Measurements from ENCODE around the gene SLC38A5. TPM values are rescaled to one million over a fixed set of nuclear protein-coding genes. Genes with fewer than 3 reads are reported as not detected.

Gene SLC38A5
- total RNA-seq (2022; extraction: Qiagen RNA extraction) = 0.13 to 0.56 TPM (median 0.31 TPM) in 5 replicates

GRCh38 chrX:48470110-48470832, at the start of gene SLC38A5:
TSS of gene SLC38A5 (minus strand) at chrX:48470260. CDS start at chrX:48467924, 2,336 bp downstream.

GRCh38 chrX:48508400-48509244, 38.6 kb upstream of the SLC38A5 start, which contains the start of gene PORCN:
TSS of gene PORCN (plus strand) at chrX:48508992. CDS start at chrX:48509821, 829 bp downstream.

DNA sequence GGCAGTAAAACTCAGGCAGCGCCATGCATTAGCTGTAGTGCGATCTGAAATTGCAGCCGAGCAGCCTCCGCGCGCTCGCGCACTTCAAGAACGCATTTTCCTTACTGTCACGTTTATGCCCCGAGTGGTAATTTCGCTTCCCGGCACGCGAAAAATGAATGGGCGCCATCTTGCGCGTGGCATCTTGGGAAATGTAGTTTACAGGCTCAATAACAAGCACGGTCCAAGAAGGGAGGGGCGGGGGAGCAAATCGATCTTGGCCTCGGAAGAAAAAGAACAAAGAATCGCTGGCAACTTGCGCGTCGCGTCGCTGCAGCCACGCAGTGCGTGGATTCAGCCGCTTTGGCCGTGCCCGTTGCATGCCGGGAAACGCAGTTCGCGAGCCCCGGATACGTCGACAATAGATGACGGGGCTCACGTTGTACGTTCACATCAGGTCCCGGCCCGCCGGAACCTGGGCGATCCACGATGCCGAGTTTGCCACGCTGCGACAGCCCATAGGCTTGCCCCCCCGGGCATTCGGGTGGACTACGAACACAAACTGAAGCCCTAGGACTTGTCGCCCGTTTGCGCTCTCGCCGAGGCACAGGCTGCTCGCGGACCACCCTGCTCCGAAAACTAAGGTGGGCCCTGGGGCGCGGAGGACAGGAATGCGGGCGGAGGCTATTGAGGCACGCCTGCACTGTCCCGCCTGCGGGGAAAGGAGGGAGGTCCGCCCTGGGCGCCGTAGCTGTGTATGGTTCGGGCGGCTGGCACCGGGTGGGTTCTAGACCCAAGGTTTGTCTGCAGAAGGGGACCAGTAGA, 5.9 kb upstream of the SLC38A5 start, which contains the start of gene FTSJ1:
TSS of gene FTSJ1 (plus strand) at position 426 of the 804 bp plus-strand sequence. CDS start 1,849 bp downstream, outside the sequence.

DNA sequence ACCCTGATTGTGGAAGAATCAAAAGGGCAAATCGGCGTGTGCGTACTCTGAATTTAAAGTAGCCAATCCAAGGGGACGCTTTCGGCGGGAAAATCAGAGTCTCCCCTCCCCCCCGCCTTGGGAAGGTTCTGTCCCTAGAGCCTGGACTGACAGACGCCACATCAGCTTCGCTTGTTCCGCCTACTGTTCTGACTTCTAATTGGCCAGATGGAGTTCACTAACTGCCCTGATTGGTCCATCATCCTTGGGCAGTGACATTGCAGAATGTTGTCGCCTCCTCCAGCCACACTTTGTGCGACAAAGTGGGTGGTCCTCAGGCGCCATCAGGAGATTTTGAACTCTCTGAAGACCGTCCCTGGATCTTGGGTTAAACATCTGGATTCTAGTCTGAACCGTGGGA, 58.2 kb downstream of the SLC38A5 start, which contains the start of gene SSX4B:
TSS of gene SSX4B (minus strand) at position 101 of the 400 bp plus-strand sequence. CDS start 588 bp downstream, outside the sequence.

Other genes with a start within 250 kb of the SLC38A5 start
- not detected in 5 replicates for gene SSX1, start 214.9 kb downstream of the SLC38A5 start, total RNA-seq (2022; extraction: Qiagen RNA extraction)
- gene SSX3, start 113.6 kb downstream of the SLC38A5 start, total RNA-seq (2022; extraction: Qiagen RNA extraction) = not detected in 5 replicates
- gene SSX4, start 86.7 kb downstream of the SLC38A5 start, total RNA-seq (2022; extraction: Qiagen RNA extraction) = not detected in 5 replicates
- not detected in 5 replicates for gene SSX4B, start 58.3 kb downstream of the SLC38A5 start, total RNA-seq (2022; extraction: Qiagen RNA extraction)
- 66.3 to 72.2 TPM (median 71.3 TPM) in 5 replicates for gene FTSJ1, start 5.9 kb upstream of the SLC38A5 start, total RNA-seq (2022; extraction: Qiagen RNA extraction)
- 15.0 to 17.7 TPM (median 16.6 TPM) in 5 replicates for gene PORCN, start 38.7 kb upstream of the SLC38A5 start, total RNA-seq (2022; extraction: Qiagen RNA extraction)
- 124 to 155 TPM (median 146 TPM) in 5 replicates for gene EBP, start 51.5 kb upstream of the SLC38A5 start, total RNA-seq (2022; extraction: Qiagen RNA extraction)
- 11.1 to 14.9 TPM (median 12.5 TPM) in 5 replicates for gene TBC1D25, start 69.5 kb upstream of the SLC38A5 start, total RNA-seq (2022; extraction: Qiagen RNA extraction)
- 341 to 540 TPM (median 379 TPM) in 5 replicates for gene RBM3, start 104.2 kb upstream of the SLC38A5 start, total RNA-seq (2022; extraction: Qiagen RNA extraction)
- 61.4 to 93.6 TPM (median 82.8 TPM) in 5 replicates for gene WDR13, start 127.2 kb upstream of the SLC38A5 start, total RNA-seq (2022; extraction: Qiagen RNA extraction)
- gene WAS, start 213.5 kb upstream of the SLC38A5 start, total RNA-seq (2022; extraction: Qiagen RNA extraction) = 0.20 to 0.65 TPM (median 0.41 TPM) in 5 replicates
- gene SUV39H1, start 226.5 kb upstream of the SLC38A5 start, total RNA-seq (2022; extraction: Qiagen RNA extraction) = 20.1 to 23.6 TPM (median 22.6 TPM) in 5 replicates

Data from A549 treated with Mapracorat at 1 μM for 4 hours (cell line).